Measurements from ENCODE around the gene SF1.

GRCh38 chr11:64714666-64715065 lies 63.7 kb downstream of the SF1 start:
- TF ChIP-seq TAF1 (IDR thresholded peaks at IDR 0.05; ENCODE audit: borderline replicate concordance, low read depth, low read length) (no peak), POLR2A (IDR thresholded peaks at IDR 0.05; ENCODE audit: low read depth, low read length) (no peak), POLR2AphosphoS5 (IDR thresholded peaks at IDR 0.05; ENCODE audit: low read depth, low read length) (no peak)

Data from GM12892 (cell line).